GM18498 (cell line): ENCODE data around the gene RC3H2.

Experiments used
- ATAC-seq: cut with Tn5 transposase; IDR thresholded peaks from one replicate; pipeline ENCODE4 v1.9.1; 2021; ENCODE audit warnings: mild to moderate bottlenecking, moderate library complexity; ENCODE audit not compliant: unreplicated experiment

Gene RC3H2, protein sequence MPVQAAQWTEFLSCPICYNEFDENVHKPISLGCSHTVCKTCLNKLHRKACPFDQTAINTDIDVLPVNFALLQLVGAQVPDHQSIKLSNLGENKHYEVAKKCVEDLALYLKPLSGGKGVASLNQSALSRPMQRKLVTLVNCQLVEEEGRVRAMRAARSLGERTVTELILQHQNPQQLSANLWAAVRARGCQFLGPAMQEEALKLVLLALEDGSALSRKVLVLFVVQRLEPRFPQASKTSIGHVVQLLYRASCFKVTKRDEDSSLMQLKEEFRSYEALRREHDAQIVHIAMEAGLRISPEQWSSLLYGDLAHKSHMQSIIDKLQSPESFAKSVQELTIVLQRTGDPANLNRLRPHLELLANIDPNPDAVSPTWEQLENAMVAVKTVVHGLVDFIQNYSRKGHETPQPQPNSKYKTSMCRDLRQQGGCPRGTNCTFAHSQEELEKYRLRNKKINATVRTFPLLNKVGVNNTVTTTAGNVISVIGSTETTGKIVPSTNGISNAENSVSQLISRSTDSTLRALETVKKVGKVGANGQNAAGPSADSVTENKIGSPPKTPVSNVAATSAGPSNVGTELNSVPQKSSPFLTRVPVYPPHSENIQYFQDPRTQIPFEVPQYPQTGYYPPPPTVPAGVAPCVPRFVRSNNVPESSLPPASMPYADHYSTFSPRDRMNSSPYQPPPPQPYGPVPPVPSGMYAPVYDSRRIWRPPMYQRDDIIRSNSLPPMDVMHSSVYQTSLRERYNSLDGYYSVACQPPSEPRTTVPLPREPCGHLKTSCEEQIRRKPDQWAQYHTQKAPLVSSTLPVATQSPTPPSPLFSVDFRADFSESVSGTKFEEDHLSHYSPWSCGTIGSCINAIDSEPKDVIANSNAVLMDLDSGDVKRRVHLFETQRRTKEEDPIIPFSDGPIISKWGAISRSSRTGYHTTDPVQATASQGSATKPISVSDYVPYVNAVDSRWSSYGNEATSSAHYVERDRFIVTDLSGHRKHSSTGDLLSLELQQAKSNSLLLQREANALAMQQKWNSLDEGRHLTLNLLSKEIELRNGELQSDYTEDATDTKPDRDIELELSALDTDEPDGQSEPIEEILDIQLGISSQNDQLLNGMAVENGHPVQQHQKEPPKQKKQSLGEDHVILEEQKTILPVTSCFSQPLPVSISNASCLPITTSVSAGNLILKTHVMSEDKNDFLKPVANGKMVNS

DNA sequence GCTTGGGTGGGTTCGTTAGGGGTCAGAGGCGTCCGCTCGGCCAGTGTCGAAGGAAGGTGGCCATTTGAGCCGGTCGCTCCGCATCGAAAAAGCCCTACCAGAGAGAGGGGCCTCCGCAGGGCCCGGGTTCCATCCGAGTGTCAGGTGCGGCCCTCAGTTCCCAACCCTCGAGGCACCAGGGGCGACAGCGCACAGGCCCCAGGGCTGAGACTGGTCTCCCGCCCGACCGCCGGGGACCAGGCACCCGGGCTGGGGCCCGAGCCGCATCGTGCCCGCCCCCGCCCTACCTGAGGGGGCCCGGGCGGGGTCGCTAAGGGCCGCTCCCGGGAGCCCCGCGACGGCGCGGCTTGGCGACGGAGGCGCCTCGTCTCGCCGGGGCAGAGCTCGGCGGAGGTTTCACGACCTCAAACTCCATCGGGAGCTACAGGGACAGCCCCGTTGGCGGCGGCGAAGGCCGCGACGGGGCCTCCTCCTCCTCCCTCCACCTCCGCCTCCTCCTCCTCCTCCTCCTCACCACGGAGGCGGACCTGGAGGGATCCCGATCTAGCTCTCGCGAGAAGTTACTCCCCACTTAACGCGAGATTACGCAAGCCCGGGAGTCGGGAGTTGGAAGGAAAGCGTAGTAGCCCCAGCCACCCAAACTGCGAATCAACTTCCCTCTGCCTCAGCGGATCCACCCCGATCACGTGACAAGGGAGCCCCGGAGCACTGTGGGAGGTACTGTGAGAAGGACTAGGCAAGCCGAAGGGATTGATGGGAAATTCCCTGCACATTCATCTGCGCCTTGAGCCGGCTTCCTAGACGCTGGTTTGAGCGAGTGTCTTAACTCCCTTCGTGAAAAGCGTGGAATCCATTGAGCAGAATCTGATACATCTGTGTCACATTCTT is at the start of gene RC3H2:
TSS of gene RC3H2 (minus strand) at position 537 of the 888 bp plus-strand sequence. CDS start 7,850 bp downstream, outside the sequence.
- ATAC-seq: peak; percentile 90

DNA sequence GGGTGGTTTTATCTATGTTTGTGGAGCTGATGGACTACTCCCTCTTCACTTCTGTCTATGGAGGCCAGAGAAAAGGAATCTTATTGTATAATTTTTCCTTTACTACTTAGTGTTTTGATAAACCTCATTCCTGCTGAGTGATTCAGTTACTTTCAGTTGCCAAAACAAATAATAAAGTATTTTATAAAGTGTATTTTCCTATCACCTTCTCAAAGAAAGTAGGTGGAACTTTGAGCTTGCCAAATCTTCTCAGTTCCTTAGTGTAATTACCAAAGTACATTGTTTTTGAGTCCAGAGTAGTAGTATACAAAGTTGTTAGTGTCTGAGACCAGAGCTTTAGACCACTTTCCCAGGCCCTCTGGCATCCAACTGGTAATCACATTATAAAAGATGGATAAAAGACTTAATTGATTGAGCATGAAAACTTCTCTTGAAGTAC is 49.1 kb upstream of the RC3H2 start:
- no peak for ATAC-seq

DNA sequence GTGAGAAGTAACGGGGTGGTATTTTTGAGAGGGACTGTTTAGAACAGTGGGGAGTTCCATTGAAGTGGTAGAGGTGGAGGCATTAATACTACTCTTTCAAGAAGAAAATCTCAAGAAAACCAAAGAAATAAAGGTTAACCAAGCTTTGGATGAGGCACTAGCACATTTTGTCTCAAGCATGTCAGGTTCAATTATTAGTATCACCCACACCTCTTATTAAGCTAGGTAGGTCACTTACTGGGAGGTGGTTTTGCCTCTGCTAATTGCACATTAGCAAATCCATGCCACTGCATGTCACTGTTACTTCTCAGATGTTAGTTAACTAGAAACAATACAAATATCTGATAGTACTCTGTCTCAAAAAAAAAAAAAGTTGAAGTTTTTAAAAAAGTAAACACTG is 45.9 kb upstream of the RC3H2 start:
- no peak for ATAC-seq

DNA sequence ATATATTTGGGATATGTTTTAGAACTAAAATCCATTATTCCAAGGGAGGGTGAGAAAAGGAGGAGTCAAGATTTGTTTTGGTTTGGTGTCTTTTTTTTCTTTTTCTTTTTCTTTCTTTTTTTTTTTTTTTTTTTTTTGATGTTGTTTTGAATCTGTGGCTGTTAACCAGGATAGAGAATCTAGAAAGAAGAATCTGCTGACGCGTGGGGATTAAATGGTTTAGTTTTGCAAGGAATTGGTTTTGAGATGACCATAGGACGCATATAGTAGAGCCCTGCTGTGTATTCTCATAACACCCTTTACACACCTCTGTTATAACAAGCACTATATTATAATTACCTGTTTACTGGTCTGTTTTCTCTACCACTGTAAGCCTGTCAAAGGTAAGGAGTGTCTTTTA is 45.1 kb upstream of the RC3H2 start:
- no peak for ATAC-seq

DNA sequence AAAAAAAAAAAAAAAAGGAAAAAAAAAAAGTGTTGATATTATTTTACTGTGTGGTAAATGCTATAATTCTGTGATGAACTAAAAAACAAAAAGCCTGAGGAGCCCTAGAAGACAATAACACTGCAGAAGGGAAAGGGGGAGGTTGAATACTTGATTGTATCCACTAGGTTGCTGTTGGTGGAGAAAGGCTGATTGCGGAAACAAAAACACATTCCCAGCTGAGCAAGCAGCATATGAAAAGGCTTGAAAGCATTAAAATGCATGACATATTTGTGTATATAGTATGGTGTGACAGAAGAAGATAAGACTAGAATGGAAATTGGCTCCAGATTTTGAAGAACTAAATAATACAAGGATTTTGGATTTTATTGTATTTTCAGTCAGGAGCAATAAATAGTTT is 44.5 kb upstream of the RC3H2 start:
- no peak for ATAC-seq

DNA sequence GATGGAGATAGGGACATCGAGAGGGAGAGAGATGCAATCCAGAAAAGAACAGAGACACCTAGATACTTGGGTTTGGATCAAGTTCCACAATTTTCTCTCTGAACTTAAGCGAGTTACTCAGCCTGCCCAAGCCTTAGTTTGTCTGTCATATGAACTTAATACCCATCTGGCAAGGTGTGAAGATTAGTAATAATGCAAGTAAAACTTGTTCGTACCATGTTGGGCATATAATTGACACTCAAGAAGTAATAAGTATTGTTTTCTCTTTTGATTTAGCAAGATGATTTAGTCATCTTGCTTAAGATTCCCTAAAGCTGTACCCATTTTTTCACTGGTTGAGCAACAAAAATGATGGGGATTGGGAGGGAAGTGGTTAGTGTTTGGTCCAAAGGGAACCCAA is 43.2 kb upstream of the RC3H2 start:
- ATAC-seq: no peak

DNA sequence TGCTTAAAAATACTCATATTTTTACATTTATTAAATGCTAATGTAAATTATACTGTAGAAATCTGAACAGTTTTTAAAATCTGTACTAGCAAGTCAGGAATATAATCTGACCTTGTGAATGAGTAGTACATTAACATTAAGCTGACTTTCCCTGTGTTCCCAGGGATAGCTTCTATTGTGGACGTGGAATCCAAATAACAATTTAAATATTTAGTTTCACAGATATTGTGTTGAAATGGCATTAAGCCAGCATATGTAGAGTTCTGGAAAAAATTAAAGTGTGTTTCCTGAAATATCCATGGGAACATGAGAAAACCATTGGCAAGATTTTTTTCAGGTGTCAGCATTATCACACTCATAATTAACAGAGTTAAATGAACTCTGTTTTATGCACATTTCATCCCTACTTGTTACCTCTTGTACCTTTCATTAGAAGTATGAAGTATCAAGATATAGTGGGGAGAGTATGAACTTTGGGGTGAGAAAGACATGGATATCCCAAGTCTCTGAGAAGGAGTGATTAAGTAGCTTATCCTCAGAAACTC is 41.4 kb upstream of the RC3H2 start:
- no peak for ATAC-seq

DNA sequence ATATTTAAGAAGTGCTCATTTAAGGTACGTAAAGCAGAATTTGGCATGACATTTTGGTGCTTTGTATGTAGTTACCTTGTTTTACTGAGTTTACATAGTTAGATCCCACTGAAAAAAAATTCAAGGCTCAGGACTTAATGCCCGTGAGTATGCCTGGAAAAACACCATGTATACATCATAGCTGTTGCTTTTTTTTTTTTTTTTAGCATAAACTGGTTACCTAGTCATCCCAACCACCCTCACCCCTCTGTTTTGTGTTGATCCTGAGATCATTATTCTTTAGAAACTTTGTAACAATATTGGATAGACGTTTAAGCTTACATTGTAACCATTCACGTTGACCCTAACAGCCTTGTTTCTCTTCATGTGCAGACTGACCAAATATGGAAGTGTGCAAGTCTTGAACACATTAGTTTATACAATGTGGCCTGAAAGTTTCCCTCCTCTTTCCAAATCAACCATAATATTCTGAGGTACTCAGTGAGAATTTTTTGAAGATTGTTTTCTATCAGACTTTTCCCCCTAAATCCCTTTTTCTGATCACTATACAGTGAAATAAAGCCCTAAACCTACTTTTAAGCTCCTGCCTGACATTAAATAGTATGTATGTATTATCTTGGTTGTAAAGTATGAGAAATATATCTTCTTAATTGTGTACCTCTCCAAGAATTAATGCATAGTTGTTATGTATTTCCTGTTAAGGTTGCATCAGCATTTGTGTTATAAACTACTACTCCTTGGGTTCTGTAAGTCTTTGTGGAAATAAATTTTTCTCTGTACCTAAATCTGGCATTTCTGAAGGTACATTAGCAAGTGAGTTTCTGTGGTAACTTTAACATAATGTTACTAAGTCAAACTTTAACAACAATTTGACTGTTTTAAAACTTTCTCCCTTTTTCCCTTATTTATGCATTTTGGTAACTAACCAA is 40.1 kb upstream of the RC3H2 start:
- no peak for ATAC-seq

DNA sequence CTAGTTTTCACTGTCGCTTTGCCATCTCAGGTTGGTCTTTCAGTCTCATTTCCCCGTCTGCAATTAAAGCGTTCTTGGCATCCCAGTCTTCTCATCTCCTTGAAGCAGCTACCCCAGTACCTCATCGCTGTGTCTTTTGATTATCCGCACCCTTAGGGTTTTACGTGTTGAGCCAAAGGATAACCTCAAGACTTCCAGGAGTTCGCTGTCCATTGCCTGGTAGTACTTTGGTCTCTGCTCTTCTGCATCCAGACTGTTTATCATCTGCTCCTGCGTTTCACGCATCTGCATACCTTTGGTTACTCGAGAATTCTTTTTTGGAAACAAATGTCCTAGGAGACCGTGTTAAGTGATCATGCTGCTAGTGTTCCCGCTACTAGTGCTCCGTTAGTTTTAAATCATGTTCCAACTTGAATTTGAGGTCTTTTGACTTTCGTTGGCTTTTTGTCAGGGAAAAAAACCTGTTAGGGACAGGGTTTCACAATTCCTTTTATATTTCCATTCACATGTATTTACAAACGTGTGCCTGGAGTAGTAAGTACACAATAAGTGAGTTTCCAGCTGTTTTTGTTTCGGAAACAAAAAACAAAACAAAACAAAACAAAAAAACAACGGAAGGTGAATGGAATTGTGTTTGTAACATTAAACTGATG is 36.5 kb upstream of the RC3H2 start:
- peak; percentile 3 for ATAC-seq

DNA sequence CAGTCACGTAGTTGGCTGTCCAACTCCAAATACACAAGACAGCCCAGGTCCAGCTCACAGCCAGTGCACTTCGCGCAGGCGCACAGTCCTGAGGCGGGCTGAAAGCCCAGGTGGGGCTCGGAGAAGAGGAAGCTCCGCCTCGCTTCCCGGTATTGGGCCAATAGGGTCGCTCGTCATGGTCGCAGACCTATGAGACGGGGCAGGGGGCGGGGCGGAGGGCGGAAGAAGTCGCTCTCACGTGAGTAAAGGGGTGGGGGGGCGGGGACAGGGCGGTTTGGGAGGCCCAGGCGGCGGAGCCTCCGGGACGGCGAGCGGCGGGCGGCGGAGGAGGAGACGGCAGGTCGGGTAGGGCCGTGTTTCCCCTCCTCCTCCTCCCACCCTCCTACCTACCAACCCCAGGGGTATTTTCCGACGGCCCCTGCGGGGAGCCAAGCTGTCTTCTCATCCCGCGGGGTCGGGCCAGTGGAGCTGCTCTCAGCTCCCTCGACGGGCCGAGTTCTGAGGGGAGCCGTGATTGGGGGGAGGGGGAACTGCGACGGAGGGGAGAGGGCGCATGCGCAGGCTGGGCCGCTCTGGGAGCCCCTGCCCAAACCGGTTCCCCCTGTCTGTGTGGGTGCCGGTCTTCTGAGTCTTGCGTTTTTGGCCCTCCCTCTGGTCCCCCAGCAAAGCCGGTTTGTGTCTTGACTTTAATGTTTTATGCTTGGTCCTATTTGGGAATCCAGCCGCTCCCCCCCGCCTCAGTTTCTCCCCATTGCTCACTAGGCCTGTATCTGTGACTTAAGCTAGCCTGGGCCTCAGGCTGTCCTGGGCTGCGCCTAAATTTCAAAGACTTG is 35.8 kb upstream of the RC3H2 start, which contains the start of gene RABGAP1:
TSS of gene RABGAP1 (plus strand) at position 272 of the 833 bp plus-strand sequence. CDS start 16,040 bp downstream, outside the sequence.
- peak; percentile 98 for ATAC-seq

DNA sequence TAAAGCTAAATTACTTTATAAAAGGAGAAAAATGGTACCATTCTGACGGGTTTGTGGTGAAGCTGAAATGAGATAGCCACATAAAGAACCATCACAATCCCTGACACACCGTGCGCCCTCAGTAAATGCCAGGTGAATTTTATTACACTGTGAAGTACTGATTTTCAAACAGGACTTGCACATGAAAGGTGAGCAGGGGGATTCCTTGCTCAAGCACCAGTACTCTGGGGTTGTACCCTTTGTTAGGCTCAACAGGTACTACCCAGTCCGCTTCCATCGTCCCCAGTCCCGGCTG is 35.2 kb upstream of the RC3H2 start:
- ATAC-seq: no peak

DNA sequence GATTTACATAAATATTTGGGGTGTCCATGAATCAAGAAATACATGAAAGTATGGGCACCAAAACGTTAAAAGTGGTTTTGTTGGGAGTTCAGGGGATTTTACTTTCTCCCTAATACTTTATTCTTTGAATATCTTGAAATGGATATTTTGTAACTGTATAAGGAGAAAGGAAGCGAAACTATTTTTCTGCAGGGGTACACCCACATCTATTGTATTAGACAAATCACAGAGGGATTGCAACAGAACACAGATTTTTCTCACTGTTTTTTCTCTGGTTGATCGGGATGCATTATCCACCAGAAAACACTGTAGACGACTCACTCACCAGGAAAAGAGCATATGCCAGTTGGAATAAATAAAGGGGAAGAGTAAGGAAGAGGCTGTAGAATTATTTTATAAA is 34.4 kb upstream of the RC3H2 start:
- ATAC-seq: no peak

DNA sequence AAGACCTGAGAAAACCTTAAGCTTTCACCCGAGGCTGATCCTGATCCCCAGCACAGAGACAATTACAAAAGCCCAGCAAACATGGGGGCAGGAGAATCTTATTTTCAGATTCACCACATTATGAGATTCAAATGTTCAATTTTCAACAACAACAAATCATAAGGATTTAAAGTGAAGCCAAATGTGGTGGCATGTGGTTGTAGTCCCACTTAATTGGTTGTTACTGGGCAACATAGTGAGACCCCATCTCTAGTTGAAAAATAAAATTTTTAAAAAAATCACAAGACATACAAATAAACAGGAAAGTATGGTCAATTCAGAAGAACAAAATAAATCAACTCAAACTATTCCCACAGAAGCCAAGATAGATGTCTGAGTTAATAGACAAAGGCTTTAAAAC is 31.7 kb upstream of the RC3H2 start:
- ATAC-seq: no peak

DNA sequence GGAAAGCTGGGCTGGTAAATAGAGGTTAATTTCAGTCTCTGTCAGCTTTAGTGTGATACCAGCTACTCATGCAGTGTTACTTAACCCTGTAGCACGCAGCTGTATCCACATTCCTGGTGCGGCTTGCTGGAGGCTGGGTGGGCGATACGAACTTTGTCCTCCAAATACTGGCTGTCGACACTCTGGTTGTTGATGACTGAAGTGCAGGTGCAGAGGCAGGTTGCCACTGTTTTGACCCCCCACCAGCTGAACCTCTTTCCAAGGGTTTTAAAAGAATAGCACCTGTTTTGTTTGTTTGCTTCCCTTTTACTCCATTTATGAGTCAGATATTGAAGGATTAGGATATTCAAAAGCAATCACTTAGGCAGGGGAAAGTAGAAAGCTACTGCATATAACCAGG is 31.3 kb upstream of the RC3H2 start:
- no peak for ATAC-seq

DNA sequence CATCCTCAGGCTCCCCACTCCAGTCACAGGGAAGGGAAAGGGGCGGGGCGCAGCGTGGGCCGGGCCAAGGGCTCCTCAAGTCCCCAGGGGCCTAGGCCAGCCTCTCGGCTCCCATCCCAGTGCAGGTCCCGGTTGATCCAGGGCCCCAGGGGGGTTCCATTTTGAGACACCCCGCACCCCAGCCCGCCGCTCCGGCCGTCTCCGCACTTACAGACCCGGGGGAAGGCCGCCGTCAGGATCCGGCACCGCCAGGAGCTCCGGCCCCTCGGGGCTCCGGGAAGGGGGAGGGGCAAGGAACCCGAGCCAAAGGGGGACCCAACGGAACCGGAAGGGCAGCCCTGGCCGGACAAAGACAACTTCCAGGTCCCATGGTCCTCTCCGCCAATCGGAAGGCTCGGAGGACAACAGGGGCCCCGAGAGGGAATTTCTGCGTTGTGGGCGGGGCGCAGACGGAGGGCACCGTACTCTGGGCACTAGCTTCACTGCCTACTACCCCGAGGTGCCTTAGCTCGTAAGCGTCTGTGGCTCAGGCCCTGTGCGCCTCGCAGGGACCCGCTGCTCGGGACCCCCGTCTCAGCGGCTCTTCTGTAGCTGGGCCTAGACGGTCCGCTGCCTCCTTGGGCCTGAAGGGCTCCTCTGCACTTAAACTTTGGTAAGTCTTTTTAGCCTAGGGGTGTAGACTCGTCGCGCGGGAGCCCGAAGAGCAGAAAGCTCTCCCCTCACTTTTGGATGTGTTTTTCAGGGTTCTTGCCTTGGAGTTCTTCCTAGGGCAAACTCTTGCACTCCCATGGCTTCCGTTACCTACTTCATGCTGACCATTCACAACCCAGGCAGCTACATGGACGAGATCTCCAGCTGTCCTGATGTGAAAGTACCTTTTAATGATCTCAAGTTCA is 26.3 kb upstream of the RC3H2 start, which contains the start of gene ZBTB26:
TSS of gene ZBTB26 (minus strand) at position 287 of the 896 bp plus-strand sequence. CDS start 11,578 bp downstream, outside the sequence.
- peak; percentile 97 for ATAC-seq

DNA sequence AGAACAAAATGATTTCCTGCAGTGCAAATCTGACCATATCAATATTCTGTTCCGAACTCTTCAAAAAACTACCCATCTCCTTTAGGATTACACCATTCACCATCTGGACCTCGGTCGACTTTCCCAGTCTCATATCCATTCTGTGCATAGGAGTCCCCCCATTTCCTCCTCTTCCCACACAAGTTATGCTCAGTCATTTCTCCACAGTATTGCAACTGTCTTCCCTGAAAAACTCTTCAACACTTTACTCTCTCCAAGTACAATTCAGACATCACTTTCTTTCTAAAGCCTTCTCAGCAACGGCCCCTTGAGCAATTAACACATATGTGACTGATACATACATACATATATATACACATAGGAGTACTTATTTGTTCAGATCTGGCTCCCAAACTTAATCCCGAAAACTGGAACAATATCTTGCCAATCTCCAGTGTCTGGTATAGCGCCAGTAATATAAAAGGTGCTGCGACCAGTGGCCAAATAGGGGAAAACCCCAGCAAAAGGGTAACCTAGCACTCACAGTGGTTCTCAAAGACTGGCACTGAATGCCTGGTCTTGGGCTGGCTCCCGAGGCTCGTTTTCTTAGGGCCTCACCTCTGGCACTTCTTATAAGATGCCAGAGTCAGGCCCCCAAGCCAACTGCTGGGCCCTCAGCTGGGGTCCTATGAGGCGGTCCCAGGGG is 25.5 kb upstream of the RC3H2 start:
- no peak for ATAC-seq
